Measurements from ENCODE around the gene NCKAP5.

- TF ChIP-seq POLR2A (IDR thresholded peaks at IDR 0.05), result no peak
- TF ChIP-seq, protein P1, sequence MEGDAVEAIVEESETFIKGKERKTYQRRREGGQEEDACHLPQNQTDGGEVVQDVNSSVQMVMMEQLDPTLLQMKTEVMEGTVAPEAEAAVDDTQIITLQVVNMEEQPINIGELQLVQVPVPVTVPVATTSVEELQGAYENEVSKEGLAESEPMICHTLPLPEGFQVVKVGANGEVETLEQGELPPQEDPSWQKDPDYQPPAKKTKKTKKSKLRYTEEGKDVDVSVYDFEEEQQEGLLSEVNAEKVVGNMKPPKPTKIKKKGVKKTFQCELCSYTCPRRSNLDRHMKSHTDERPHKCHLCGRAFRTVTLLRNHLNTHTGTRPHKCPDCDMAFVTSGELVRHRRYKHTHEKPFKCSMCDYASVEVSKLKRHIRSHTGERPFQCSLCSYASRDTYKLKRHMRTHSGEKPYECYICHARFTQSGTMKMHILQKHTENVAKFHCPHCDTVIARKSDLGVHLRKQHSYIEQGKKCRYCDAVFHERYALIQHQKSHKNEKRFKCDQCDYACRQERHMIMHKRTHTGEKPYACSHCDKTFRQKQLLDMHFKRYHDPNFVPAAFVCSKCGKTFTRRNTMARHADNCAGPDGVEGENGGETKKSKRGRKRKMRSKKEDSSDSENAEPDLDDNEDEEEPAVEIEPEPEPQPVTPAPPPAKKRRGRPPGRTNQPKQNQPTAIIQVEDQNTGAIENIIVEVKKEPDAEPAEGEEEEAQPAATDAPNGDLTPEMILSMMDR (IDR thresholded peaks at IDR 0.05), result no peak
Observed at GRCh38 chr2:133498662-133499585, 69.3 kb downstream of the NCKAP5 start.

All from prostate gland (tissue), 2 donors.